ENCODE results near the gene TCERG1L. TPM values are rescaled to one million over a fixed set of nuclear protein-coding genes. Genes with fewer than 3 reads are reported as not detected.
A peak's percentile ranks its signal among the peaks of the same experiment; 100 is the strongest.

The TCERG1L gene
- total and polyA plus RNA-seq, 4 donors, result 0.02 to 0.09 (median 0.08) TPM; not detected in 1

GRCh38 chr10:131223422-131223821, 88.1 kb downstream of the TCERG1L start:
- Histone ChIP-seq H3K4me1 (ENCODE audit: control insufficient read depth in 5 of 5, insufficient read depth in 5 of 5, low read length in 5 of 5) (no peaks in the 10 kb centered on the region), H3K27me3 (ENCODE audit: control insufficient read depth in 3 of 3, insufficient read depth in 3 of 3, low read length in 2 of 3) (no peaks in the 10 kb centered on the region), H3K36me3 (ENCODE audit: control insufficient read depth in 4 of 4, insufficient read depth in 4 of 4, low read length in 4 of 4) (no peaks in the 10 kb centered on the region), H3K9me3 (ENCODE audit: control insufficient read depth in 4 of 4, insufficient read depth in 3 of 4, low read length in 3 of 4) (peaks cover 0 to 1% (median 0%) of the 10 kb centered on the region in 4 donors), H3K9ac (ENCODE audit: insufficient read depth in 1 of 2, low read length in 2 of 2) (no peak overlapping the region), H3K4me3 (no peak overlapping the region), H3K27ac (ENCODE audit: low read depth in 1 of 2, low read length in 1 of 2) (no peak overlapping the region)
- 66 to 79% methylated on average over 4 of the region's 4 CpGs for WGBS, 2 donors
- no peak for TF ChIP-seq CTCF (IDR thresholded peaks at IDR 0.05; ENCODE audit: control extremely low read depth, extremely low read depth)
- ATAC-seq (ENCODE audit: insufficient read depth, low FRiP score) (no peak), DNase-seq (peak in 1 of 3 donors; percentile 7)

GRCh38 chr10:131222986-131223385, 88.5 kb downstream of the TCERG1L start:
- Histone ChIP-seq H3K9ac (ENCODE audit: insufficient read depth in 1 of 2, low read length in 2 of 2) (no peak overlapping the region), H3K4me1 (ENCODE audit: control insufficient read depth in 5 of 5, insufficient read depth in 5 of 5, low read length in 5 of 5) (no peaks in the 10 kb centered on the region), H3K36me3 (ENCODE audit: control insufficient read depth in 4 of 4, insufficient read depth in 4 of 4, low read length in 4 of 4) (no peaks in the 10 kb centered on the region), H3K4me3 (no peak overlapping the region), H3K9me3 (ENCODE audit: control insufficient read depth in 4 of 4, insufficient read depth in 3 of 4, low read length in 3 of 4) (peaks cover 0 to 1% (median 0%) of the 10 kb centered on the region in 4 donors), H3K27me3 (ENCODE audit: control insufficient read depth in 3 of 3, insufficient read depth in 3 of 3, low read length in 2 of 3) (no peaks in the 10 kb centered on the region), H3K27ac (ENCODE audit: low read depth in 1 of 2, low read length in 1 of 2) (no peak overlapping the region)
- ATAC-seq (ENCODE audit: insufficient read depth, low FRiP score) (no peak), DNase-seq (no peak)
- WGBS, 2 donors, result 92 to 94% methylated on average over 16 of the region's 16 CpGs
- TF ChIP-seq CTCF (IDR thresholded peaks at IDR 0.05; ENCODE audit: control extremely low read depth, extremely low read depth), result no peak

DNA sequence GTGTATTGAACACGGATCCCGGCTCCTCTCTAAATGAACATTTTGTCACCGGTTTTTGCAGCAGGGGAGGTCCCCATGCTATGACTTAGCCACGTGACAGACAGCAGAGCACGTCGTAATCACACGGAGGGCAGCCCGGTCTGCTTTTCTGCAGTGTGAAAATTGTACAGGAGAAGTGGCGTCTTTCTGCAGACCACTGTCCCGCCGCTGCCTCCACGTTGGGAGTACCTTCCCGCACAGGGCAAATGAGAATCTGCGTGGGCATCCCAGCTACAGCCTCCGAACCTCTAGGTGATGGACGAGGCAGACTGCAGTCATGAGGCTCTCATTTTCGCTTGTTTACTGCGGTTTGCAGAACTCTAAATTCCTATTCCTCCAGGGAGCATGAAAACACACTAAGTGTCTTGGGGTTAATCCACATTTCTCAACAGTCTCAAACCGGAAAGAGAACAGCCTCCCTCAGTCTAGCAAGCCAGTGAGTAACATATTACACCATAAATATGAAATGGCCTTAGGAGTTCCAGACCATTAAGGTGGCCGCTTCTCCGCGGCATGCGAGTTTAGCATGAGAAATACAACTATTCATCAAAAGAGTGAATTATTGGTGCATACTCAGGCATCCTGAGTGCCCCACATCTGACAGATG, 89.8 kb downstream of the TCERG1L start:
- Histone ChIP-seq H3K27ac (ENCODE audit: low read depth in 1 of 2, low read length in 1 of 2) (no peak overlapping the region), H3K4me1 (ENCODE audit: control insufficient read depth in 5 of 5, insufficient read depth in 5 of 5, low read length in 5 of 5) (no peaks in the 10 kb centered on the region), H3K9me3 (ENCODE audit: control insufficient read depth in 4 of 4, insufficient read depth in 3 of 4, low read length in 3 of 4) (peaks cover 0 to 1% (median 0%) of the 10 kb centered on the region in 4 donors), H3K4me3 (no peak overlapping the region), H3K27me3 (ENCODE audit: control insufficient read depth in 3 of 3, insufficient read depth in 3 of 3, low read length in 2 of 3) (no peaks in the 10 kb centered on the region), H3K36me3 (ENCODE audit: control insufficient read depth in 4 of 4, insufficient read depth in 4 of 4, low read length in 4 of 4) (no peaks in the 10 kb centered on the region), H3K9ac (ENCODE audit: insufficient read depth in 1 of 2, low read length in 2 of 2) (no peak overlapping the region)
- TF ChIP-seq CTCF (IDR thresholded peaks at IDR 0.05; ENCODE audit: control extremely low read depth, extremely low read depth), result no peak
- no peak for ATAC-seq (ENCODE audit: insufficient read depth, low FRiP score)
- no peak for DNase-seq
- WGBS, 2 donors, result 89% methylated on average over 23 of the region's 23 CpGs

Data from lung (tissue), 12 donors.